ENCODE measurements around the gene ADISSP. TPM values are rescaled to one million over a fixed set of nuclear protein-coding genes. Genes with fewer than 3 reads are reported as not detected.

ADISSP gene
- total and polyA plus RNA-seq, 9 of the 15 experiments (the other 6 are each of a cell fraction or from before 2014, with no cell fraction given) = 1.4 to 70.6 (median 23.4) TPM

GRCh38 chr20:3811467-3812258, 44.1 kb upstream of the ADISSP start (continued):
- no peak for TF ChIP-seq ETV1 (tag; conservative IDR thresholded peaks at IDR 0.05; ENCODE audit: low read depth)
- TF ChIP-seq ZFX (CRISPR knock-in tag; IDR thresholded peaks at IDR 0.05) = peak; percentile 70
- TF ChIP-seq JUND (IDR thresholded peaks at IDR 0.05; ENCODE audit: borderline replicate concordance, low read depth, low read length) = peak; percentile 67; the same call in 1 of the 2 replicates
- peak; percentile 66; the same call in 2 of the 3 replicates for TF ChIP-seq JUND (tag; IDR thresholded peaks at IDR 0.05; ENCODE audit: borderline replicate concordance, low read depth, low read length)
- no peak for TF ChIP-seq TAF1 (IDR thresholded peaks at IDR 0.05; ENCODE audit: control insufficient read depth, extremely low read depth, insufficient read depth, low read length, severe bottlenecking)
- no peak for TF ChIP-seq ARID2 (IDR thresholded peaks at IDR 0.05)
- TF ChIP-seq SOX6 (IDR thresholded peaks at IDR 0.05) = no peak
- no peak for TF ChIP-seq FIP1L1 (IDR thresholded peaks at IDR 0.05; ENCODE audit: low read depth, low read length, poor library complexity, severe bottlenecking)
- TF ChIP-seq CEBPG (CRISPR knock-in tag; IDR thresholded peaks at IDR 0.05) = peak; percentile 50; the same call in 1 of the 2 replicates
- TF ChIP-seq CEBPG (tag; conservative IDR thresholded peaks at IDR 0.05 in 1 of 2, IDR thresholded peaks at IDR 0.05 in 1 of 2) = peak; percentile 91 to 96
- peak; percentile 67 for TF ChIP-seq NFIC (IDR thresholded peaks at IDR 0.05)
- TF ChIP-seq MYBL2 (IDR thresholded peaks at IDR 0.05; ENCODE audit: low read depth) = no peak
- TF ChIP-seq MYBL2 (CRISPR knock-in tag; IDR thresholded peaks at IDR 0.05; ENCODE audit: borderline replicate concordance) = no peak
- no peak for TF ChIP-seq RBM17 (IDR thresholded peaks at IDR 0.05; ENCODE audit: borderline replicate concordance, low read depth, low read length)
- TF ChIP-seq CEBPB (tag; IDR thresholded peaks at IDR 0.05) = peak; percentile 95
- TF ChIP-seq KAT7 (CRISPR knock-in tag; IDR thresholded peaks at IDR 0.05; ENCODE audit: borderline replicate concordance) = no peak
- TF ChIP-seq MEF2A (IDR thresholded peaks at IDR 0.05; ENCODE audit: control insufficient read depth, low read depth, low read length) = no peak
- no peak for TF ChIP-seq U2AF1 (optimal IDR thresholded peaks at IDR 0.05; ENCODE audit: low read depth, low read length)
- TF ChIP-seq GTF2B (IDR thresholded peaks at IDR 0.05; ENCODE audit: extremely low read depth, insufficient read length) = no peak
- no peak for TF ChIP-seq SRSF7 (optimal IDR thresholded peaks at IDR 0.05; ENCODE audit: low read depth, low read length)
- TF ChIP-seq, protein P1, sequence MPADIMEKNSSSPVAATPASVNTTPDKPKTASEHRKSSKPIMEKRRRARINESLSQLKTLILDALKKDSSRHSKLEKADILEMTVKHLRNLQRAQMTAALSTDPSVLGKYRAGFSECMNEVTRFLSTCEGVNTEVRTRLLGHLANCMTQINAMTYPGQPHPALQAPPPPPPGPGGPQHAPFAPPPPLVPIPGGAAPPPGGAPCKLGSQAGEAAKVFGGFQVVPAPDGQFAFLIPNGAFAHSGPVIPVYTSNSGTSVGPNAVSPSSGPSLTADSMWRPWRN (IDR thresholded peaks at IDR 0.05; ENCODE audit: low read depth) = no peak
- peak; percentile 90 for TF ChIP-seq MAX (CRISPR knock-in tag; IDR thresholded peaks at IDR 0.05)
- no peak for TF ChIP-seq POLR2AphosphoS2 (IDR thresholded peaks at IDR 0.05; ENCODE audit: low read length)

Data from K562 (cell line).